Gastroesophageal sphincter (tissue), 4 donors: Measurements from ENCODE around the gene UTP25. TPM values are rescaled to one million over a fixed set of nuclear protein-coding genes. Genes with fewer than 3 reads are reported as not detected.
A peak's percentile ranks its signal among the peaks of the same experiment; 100 is the strongest.

Experiments
- ATAC-seq: fragments of 150-250 bp; one replicate; pipeline ENCODE4 v1.9.1; 2016; ENCODE audit warnings: mild to moderate bottlenecking, moderate library complexity
- H3K27ac ChIP-seq, 4 donors: fragments of 200-600 bp; sonication (generic) in 3 of 4; 1 replicate in 3 of 4; 2 replicates in 1 of 4; pipeline ENCODE4 v1.5.1; 2016 to 2019
- H3K27me3 ChIP-seq: fragments of 200-600 bp; sonication (generic); one replicate; pipeline ENCODE4 v1.5.1; 2019
- H3K36me3 ChIP-seq, 2 donors: fragments of 200-600 bp; sonication (generic); one replicate each; pipeline ENCODE4 v1.5.1; 2019; ENCODE audit warnings: control low read depth in 1 of 2
- H3K4me1 ChIP-seq, 3 donors: fragments of 200-600 bp; sonication (generic); 1 replicate in 2 of 3; 2 replicates in 1 of 3; pipeline ENCODE4 v1.5.1; 2016 to 2019; ENCODE audit warnings: control low read depth in 2 of 3
- H3K4me3 ChIP-seq, 2 donors: fragments of 200-600 bp; sonication (generic); one replicate each; pipeline ENCODE4 v1.5.1; 2019; ENCODE audit warnings: mild to moderate bottlenecking in 1 of 2, moderate library complexity in 1 of 2
- H3K9me3 ChIP-seq, 3 donors: fragments of 200-600 bp; sonication (generic); one replicate each; pipeline ENCODE4 v1.5.1; 2017 to 2019; ENCODE audit warnings: control low read depth in 2 of 3
- CTCF ChIP-seq, 4 experiments: fragments of 200-600 bp in 2 of 4; fragments of 450-650 bp in 2 of 4; sonication (generic) in 1 of 4; IDR thresholded peaks; one replicate each; pipeline ENCODE4 v1.5.1; 2017 to 2019; ENCODE audit warnings: antibody characterized with exemption in 4 of 4, mild to moderate bottlenecking in 2 of 4, moderate library complexity in 2 of 4
- EP300 ChIP-seq: sonication (generic); formaldehyde crosslinking; IDR thresholded peaks from one replicate; pipeline ENCODE4 v1.6.1; 2017; ENCODE audit warnings: antibody characterized with exemption, mild to moderate bottlenecking
- POLR2A ChIP-seq, 2 donors: fragments of 450-650 bp; IDR thresholded peaks; one replicate each; pipeline ENCODE4 v1.6.1; 2017; ENCODE audit warnings: antibody characterized with exemption in 2 of 2, mild to moderate bottlenecking in 2 of 2, moderate library complexity in 1 of 2
- POLR2AphosphoS5 ChIP-seq: sonication (generic); formaldehyde crosslinking; IDR thresholded peaks from one replicate; pipeline ENCODE4 v1.6.1; 2017; ENCODE audit warnings: antibody characterized with exemption
- WGBS, 2 donors: methylation state at CpG; one replicate each; pipeline ENCODE4 v1.1.5; 2018; ENCODE audit warnings: low coverage in 1 of 2; 5-methylcytosine and 5-hydroxymethylcytosine counted together
- total RNA-seq, 4 donors: library from RNA; depleted of rRNA; stranded (reverse); fragments of >200 nt; gene quantifications; one replicate each; pipeline ENCODE4 v1.1.0, GENCODE V29; 2016

The UTP25 gene, protein sequence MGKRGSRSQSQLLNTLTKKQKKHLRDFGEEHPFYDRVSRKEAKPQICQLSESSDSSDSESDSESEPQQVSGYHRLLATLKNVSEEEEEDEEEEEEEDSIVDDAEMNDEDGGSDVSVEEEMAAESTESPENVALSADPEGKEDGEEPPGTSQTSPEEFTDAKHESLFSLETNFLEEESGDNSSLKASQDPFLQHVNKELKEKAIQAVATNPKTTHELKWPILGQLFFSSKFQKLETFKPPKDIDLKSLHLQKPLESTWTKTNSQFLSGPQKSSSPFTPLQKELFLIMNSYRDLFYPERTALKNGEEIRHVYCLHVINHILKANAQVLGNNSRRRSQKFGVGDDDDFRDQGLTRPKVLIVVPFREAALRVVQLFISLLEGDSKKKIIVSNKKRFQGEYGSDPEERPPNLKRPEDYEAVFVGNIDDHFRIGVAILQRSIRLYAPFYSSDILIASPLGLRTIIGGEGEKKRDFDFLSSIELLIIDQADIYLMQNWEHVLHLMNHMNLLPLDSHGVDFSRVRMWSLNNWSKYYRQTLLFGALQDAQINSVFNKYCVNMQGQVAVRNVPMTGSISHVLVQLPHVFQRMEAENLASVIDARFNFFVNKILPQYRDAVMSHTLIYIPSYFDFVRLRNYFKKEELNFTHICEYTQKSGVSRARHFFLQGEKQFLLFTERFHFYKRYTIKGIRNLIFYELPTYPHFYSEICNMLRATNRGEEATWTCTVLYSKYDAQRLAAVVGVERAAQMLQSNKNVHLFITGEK
- total RNA-seq = 1 to 10 TPM; 4.5 to 8.7 (median 8.0) TPM

- ATAC-seq = peak; percentile 94
- Histone ChIP-seq H3K4me3 (peak within 1 kb of the TSS; percentile 77 to 82), H3K9me3 (no peaks in the 10 kb centered on the region), H3K36me3 (peaks cover 0 to 20% of the 10 kb centered on the region in 2 donors), H3K27me3 (no peaks in the 10 kb centered on the region), H3K4me1 (peaks cover 0 to 32% (median 9%) of the 10 kb centered on the region in 3 donors), H3K27ac (peak within 1 kb of the TSS; percentile 29 to 78 (median 75))
- TF ChIP-seq CTCF (IDR thresholded peaks at IDR 0.05) = peak; percentile 46 to 86 (median 75)
- TF ChIP-seq POLR2A (IDR thresholded peaks at IDR 0.05) = peak in 1 of 2 donors; percentile 22
- TF ChIP-seq POLR2AphosphoS5 = peak; percentile 70
- TF ChIP-seq EP300 = no peak
- 17 to 41% methylated on average over 10 to 32 of the region's 51 CpGs for WGBS, 2 donors
Measured at GRCh38 chr1:209827384-209828262, at the start of gene UTP25. UTP25 (plus strand) TSS chr1:209827972; CDS start chr1:209828064, 92 bp downstream.

DNA sequence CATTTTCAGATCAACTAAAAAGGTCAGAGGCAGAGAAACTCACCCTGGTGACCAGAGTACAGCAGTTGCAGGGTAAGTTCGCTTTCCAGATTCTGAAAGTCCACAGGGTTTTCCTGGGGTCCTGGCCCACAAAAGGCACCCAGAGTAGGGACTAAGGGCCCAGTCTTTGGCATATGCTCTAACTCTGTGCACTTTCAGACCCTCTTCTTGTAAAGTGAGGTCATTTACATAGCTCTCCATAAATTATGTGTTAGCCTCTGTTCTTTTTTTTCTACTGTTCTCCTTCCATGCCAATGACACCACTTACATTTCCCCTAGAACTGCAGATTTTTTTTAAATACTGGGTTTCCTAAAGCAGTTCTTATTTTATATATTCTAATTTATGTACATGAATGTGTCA, 49.7 kb upstream of the UTP25 start:
- Histone ChIP-seq H3K4me3 (no peak overlapping the region), H3K9me3 (no peaks in the 10 kb centered on the region), H3K36me3 (no peaks in the 10 kb centered on the region), H3K27me3 (no peaks in the 10 kb centered on the region), H3K4me1 (peaks cover 0 to 2% (median 0%) of the 10 kb centered on the region in 3 donors), H3K27ac (no peak overlapping the region)
- 100% methylated on average over 1 of the region's 1 CpG for WGBS, 2 donors
- no peak for TF ChIP-seq CTCF (IDR thresholded peaks at IDR 0.05)
- no peak for ATAC-seq

DNA sequence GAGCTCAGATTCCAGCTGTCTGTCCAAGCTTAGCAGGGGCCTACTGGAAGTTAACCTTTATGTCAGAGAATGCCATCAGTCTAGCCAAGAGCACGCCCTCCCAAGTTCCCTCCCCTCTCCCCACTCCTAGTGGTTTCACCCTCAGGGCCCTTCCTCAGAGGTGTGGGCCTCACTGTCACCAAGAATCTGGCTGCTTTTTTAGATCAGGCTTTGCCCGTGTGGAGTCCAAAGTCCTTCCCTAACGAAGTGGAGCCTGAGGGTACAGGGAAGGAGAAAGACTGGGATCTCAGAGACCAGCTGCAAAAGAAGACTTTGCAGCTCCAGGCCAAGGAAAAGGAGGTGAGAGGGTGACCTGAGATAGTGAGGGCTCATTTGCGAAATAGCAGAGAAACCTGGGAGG, 47.5 kb upstream of the UTP25 start:
- Histone ChIP-seq H3K4me3 (no peak overlapping the region), H3K9me3 (no peaks in the 10 kb centered on the region), H3K27me3 (no peaks in the 10 kb centered on the region), H3K36me3 (no peaks in the 10 kb centered on the region), H3K27ac (no peak overlapping the region), H3K4me1 (peaks cover 0 to 18% (median 8%) of the 10 kb centered on the region in 3 donors)
- no peak for ATAC-seq
- TF ChIP-seq EP300 = no peak
- TF ChIP-seq POLR2A (IDR thresholded peaks at IDR 0.05) = no peak
- TF ChIP-seq POLR2AphosphoS5 = no peak
- TF ChIP-seq CTCF (IDR thresholded peaks at IDR 0.05) = no peak
- 86 to 93% methylated on average over 2 of the region's 4 CpGs for WGBS, 2 donors

- H3K4me3 ChIP-seq = peak overlapping the region in 1 of 2 donors; percentile 58
- WGBS, 2 donors = 64% methylated on average over 2 to 3 of the region's 6 CpGs
Measured at GRCh38 chr1:209783386-209783785, 44.4 kb upstream of the UTP25 start.

More at GRCh38 chr1:209783386-209783785, 44.4 kb upstream of the UTP25 start:
- Histone ChIP-seq H3K36me3 (no peaks in the 10 kb centered on the region), H3K4me1 (peaks cover 7 to 45% (median 12%) of the 10 kb centered on the region in 3 donors), H3K9me3 (no peaks in the 10 kb centered on the region), H3K27ac (no peak overlapping the region), H3K27me3 (no peaks in the 10 kb centered on the region)
- ATAC-seq = no peak
- TF ChIP-seq EP300 (no peak), CTCF (IDR thresholded peaks at IDR 0.05) (no peak), POLR2AphosphoS5 (no peak), POLR2A (IDR thresholded peaks at IDR 0.05) (no peak)
